ENCODE data around the gene MINDY3.
"Not testable (repeated sequence)": the region's sequence is repeated elsewhere in the genome, so short reads cannot be mapped to it uniquely, and the experiment has no call there.

Gene MINDY3

DNA sequence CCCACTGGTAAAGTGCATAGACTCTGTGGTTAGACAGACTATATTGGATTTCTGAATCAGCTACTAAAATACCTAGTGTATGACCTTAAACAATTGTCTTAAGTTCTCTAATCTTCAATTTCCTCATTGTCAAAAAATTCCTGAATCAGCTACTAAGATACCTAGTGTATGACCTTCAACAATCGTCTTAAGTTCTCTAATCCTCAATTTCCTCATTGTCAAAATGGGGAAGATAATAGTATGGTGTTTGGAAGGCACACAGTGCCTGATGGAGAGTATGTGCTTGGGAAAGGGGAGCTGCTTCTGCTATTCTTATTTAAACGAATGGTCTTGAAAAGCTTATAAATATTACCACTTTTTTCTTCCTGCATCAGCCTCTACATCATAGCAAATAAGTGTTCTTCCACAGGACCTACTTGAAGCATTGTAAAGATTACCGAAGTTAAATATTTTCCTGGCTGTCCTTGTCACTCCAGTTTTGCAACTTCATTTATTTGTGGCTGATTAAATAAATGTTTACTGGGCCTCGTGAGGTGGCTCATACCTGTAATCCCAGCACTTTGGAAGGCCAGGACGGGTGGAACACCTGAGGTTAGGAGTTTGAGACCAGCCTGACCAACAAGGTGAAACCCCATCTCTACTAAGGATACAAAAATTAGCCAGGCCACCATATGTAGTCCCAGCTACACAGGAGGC, 76.2 kb downstream of the MINDY3 start:
- no peak for DNase-seq (ENCODE audit: low read depth)
- H3K4me3 ChIP-seq (ENCODE audit: low read depth, low read length) = no peak overlapping the region
- TF ChIP-seq, protein P1, sequence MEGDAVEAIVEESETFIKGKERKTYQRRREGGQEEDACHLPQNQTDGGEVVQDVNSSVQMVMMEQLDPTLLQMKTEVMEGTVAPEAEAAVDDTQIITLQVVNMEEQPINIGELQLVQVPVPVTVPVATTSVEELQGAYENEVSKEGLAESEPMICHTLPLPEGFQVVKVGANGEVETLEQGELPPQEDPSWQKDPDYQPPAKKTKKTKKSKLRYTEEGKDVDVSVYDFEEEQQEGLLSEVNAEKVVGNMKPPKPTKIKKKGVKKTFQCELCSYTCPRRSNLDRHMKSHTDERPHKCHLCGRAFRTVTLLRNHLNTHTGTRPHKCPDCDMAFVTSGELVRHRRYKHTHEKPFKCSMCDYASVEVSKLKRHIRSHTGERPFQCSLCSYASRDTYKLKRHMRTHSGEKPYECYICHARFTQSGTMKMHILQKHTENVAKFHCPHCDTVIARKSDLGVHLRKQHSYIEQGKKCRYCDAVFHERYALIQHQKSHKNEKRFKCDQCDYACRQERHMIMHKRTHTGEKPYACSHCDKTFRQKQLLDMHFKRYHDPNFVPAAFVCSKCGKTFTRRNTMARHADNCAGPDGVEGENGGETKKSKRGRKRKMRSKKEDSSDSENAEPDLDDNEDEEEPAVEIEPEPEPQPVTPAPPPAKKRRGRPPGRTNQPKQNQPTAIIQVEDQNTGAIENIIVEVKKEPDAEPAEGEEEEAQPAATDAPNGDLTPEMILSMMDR (conservative IDR thresholded peaks at IDR 0.05; ENCODE audit: low read depth, low read length) = no peak

DNA sequence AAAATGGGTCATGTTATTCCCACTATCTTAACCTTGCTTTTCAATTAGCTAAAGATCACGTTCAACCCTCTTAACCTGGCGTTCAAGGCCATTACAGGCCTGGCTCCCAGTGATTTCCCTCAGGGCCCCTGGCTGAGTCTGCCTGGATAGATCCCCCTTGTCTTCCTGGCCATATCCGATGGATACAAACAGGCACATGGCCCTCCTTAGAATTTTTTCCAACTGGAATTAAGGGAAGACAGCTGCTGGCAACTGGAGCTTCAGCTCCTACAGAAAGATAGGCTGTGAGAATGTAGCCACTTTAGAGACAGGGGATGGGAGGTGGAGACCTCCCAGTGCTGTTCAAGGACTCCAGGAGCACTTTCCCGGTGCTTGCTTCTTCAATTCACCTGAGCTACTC, 77.5 kb downstream of the MINDY3 start:
- TF ChIP-seq, protein P1 (conservative IDR thresholded peaks at IDR 0.05; ENCODE audit: low read depth, low read length) = no peak
- no peak for DNase-seq (ENCODE audit: low read depth)
- H3K4me3 ChIP-seq (ENCODE audit: low read depth, low read length) = no peak overlapping the region

DNA sequence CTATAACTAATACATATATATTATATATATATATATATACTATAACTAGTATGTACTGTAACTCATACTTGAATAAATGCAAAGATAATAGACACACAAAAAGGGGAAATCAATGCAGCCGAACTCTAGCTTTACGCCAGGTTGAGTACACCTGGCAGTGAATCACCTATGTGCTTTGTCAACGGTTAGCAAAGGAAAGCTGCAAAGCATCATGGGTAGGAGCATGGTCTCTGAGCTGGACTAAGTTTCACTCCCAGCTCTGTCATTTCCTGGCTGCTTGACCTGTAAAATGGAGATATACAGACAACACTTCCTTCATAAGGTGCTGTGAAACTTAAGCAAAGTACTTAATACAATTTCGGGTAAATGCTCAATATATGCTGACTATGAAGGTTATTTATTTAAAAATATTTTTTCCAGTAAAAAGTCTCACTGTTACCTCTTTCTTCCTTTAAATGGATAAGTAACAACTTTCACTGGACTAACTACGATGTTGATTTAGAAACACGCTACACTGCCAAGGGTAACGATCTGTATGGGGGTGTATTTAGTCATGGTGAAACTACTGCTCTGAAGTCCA, 78.8 kb downstream of the MINDY3 start:
- H3K4me3 ChIP-seq (ENCODE audit: low read depth, low read length) = no peak overlapping the region
- DNase-seq (ENCODE audit: low read depth) = no peak
- TF ChIP-seq, protein P1 (conservative IDR thresholded peaks at IDR 0.05; ENCODE audit: low read depth, low read length) = no peak

DNA sequence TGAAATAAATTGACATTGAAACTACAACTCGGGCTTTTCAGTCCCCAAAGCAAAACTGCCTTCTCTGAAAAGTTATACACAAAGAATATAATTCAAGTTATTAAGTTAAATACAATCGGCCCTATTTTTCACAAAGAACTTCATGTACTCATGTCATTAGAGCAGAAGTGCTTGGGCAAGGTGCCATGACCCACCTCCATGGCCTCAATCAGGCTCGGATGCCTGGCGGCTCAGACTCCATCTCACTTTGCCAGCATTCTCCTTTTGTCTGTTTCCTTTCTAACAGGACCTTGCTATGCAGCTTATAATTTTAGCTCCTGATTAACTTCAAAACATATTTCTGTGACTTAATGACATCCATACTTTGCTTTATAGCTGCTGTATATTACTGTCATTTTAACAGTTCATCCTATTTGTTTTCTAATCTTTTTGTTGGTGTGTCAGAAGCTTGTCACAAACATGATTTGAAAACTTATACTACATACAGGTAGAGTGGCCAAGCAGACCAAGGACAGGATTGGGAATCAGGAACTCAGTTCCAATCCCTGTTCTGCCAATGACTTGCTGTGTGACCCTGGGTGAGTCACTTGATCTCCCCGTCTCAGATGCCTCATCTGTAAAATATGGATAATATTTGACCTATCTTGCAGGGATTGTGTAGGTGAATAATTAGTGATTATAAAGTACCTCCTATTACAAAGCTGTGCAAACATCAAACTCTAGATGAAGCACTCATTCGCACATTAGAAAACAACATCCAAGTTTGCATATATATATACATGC, 79.8 kb downstream of the MINDY3 start:
- TF ChIP-seq, protein P1 (conservative IDR thresholded peaks at IDR 0.05; ENCODE audit: low read depth, low read length) = no peak
- peak; percentile 62 for DNase-seq (ENCODE audit: low read depth)

DNA sequence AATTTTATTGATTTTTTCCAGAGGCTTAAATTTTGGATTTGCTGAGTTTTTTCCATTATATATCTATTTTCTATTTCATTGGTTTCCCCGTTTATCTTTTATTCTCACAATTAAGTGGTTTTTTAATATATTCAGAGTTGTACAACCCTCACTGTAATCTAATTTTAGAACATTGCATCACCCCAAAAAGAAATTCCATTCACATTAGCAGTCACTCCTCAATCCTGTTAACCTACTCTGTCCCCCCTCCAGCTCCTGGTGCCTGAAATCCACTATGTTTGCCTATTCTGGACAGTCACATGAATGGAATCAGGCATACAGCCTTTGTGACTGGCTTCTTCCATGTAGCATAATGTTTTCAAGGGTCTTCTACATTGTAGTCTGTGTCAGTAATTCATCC, 84.8 kb downstream of the MINDY3 start:
- DNase-seq (ENCODE audit: low read depth) = peak; percentile 83
- TF ChIP-seq, protein P1 (conservative IDR thresholded peaks at IDR 0.05; ENCODE audit: low read depth, low read length) = no peak
- no peak overlapping the region for H3K4me3 ChIP-seq (ENCODE audit: low read depth, low read length)

More for the DNA sequence above, 79.8 kb downstream of the MINDY3 start:
- no peak overlapping the region for H3K4me3 ChIP-seq (ENCODE audit: low read depth, low read length)

DNA sequence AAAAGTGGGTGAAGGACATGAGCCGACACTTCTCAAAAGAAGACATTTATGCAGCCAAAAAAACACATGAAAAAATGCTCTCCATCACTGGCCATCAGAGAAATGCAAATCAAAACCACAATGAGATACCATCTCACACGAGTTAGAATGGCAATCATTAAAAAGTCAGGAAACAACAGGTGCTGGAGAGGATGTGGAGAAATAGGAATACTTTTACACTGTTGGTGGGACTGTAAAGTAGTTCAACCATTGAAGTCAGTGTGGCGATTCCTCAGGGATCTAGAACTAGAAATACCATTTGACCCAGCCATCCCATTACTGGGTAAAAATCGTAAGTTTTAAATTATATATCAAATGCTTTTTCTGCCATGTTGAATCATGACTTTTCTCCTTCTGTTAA, 85.8 kb downstream of the MINDY3 start:
- H3K4me3 ChIP-seq (ENCODE audit: low read depth, low read length); DNase-seq (ENCODE audit: low read depth): not testable (repeated sequence)

DNA sequence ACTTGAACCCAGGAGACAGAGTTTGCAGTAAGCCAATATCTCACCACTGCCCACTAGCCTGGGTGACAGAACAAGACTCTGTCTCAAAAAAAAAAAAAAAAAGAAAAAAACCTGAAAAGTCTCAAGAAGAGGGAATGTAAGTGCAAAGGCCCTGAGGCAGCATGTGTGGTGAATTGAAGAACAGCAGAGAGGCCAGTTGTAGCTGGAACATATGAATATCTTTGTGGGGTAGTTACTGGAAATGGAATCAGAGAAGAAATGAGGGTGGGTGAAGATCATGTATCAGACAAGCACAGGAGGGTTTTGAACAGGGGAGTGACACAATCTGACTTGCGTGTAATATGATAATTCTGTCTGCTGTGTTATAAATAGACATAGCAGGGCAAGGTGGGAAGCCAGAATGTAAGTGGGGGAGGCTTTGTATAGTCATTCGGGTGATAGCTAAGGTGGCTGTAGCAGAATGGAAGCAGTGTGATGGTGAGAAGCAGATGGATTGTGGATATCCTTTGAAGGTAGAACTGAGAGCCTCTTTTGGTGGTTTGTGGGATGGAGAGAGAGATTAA, 95.3 kb downstream of the MINDY3 start:
- TF ChIP-seq, protein P1 (conservative IDR thresholded peaks at IDR 0.05; ENCODE audit: low read depth, low read length) = no peak

More for the DNA sequence above, 95.3 kb downstream of the MINDY3 start:
- DNase-seq (ENCODE audit: low read depth) = no peak
- no peak overlapping the region for H3K4me3 ChIP-seq (ENCODE audit: low read depth, low read length)

Data from choroid plexus epithelial cell (primary cell).